Panc1 (cell line): Measurements from ENCODE around the gene SPRN.

Experiments
- POLR2AphosphoS5 ChIP-seq: IDR thresholded peaks from 2 replicates; pipeline ENCODE4 v1.6.1; 2012; ENCODE audit warnings: mild to moderate bottlenecking, low read depth, low read length, moderate library complexity
- TF ChIP-seq, protein P1 (sequence below): fragments of 450-650 bp; IDR thresholded peaks from 2 replicates; pipeline ENCODE4 v1.5.1; 2017; ENCODE audit warnings: mild to moderate bottlenecking
- TF ChIP-seq, protein P2 (sequence below), 2 experiments: IDR thresholded peaks; 2 replicates each; pipeline ENCODE4 v1.6.1; 2011 to 2012; ENCODE audit warnings: low read depth in 2 of 2, control low read depth in 1 of 2, low read length in 1 of 2, mild to moderate bottlenecking in 1 of 2, moderate library complexity in 1 of 2; ENCODE audit not compliant: insufficient read depth in 1 of 2

GRCh38 chr10:133385214-133385613 lies 39.2 kb downstream of the SPRN start:
- no peak for TF ChIP-seq POLR2AphosphoS5
- TF ChIP-seq, protein P1, sequence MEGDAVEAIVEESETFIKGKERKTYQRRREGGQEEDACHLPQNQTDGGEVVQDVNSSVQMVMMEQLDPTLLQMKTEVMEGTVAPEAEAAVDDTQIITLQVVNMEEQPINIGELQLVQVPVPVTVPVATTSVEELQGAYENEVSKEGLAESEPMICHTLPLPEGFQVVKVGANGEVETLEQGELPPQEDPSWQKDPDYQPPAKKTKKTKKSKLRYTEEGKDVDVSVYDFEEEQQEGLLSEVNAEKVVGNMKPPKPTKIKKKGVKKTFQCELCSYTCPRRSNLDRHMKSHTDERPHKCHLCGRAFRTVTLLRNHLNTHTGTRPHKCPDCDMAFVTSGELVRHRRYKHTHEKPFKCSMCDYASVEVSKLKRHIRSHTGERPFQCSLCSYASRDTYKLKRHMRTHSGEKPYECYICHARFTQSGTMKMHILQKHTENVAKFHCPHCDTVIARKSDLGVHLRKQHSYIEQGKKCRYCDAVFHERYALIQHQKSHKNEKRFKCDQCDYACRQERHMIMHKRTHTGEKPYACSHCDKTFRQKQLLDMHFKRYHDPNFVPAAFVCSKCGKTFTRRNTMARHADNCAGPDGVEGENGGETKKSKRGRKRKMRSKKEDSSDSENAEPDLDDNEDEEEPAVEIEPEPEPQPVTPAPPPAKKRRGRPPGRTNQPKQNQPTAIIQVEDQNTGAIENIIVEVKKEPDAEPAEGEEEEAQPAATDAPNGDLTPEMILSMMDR: no peak
- TF ChIP-seq, protein P2, sequence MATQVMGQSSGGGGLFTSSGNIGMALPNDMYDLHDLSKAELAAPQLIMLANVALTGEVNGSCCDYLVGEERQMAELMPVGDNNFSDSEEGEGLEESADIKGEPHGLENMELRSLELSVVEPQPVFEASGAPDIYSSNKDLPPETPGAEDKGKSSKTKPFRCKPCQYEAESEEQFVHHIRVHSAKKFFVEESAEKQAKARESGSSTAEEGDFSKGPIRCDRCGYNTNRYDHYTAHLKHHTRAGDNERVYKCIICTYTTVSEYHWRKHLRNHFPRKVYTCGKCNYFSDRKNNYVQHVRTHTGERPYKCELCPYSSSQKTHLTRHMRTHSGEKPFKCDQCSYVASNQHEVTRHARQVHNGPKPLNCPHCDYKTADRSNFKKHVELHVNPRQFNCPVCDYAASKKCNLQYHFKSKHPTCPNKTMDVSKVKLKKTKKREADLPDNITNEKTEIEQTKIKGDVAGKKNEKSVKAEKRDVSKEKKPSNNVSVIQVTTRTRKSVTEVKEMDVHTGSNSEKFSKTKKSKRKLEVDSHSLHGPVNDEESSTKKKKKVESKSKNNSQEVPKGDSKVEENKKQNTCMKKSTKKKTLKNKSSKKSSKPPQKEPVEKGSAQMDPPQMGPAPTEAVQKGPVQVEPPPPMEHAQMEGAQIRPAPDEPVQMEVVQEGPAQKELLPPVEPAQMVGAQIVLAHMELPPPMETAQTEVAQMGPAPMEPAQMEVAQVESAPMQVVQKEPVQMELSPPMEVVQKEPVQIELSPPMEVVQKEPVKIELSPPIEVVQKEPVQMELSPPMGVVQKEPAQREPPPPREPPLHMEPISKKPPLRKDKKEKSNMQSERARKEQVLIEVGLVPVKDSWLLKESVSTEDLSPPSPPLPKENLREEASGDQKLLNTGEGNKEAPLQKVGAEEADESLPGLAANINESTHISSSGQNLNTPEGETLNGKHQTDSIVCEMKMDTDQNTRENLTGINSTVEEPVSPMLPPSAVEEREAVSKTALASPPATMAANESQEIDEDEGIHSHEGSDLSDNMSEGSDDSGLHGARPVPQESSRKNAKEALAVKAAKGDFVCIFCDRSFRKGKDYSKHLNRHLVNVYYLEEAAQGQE (IDR thresholded peaks at IDR 0.05; ENCODE audit: insufficient read depth in 1 of 2, low read depth in 2 of 2, low read length in 1 of 2): no peak
